GM12878 (cell line): Measurements from ENCODE around the gene ZFAND2B. TPM values are rescaled to one million over a fixed set of nuclear protein-coding genes. Genes with fewer than 3 reads are reported as not detected.

Source experiments
- ATAC-seq: fragments of 200-7000 bp; cut with Tn5 transposase; 3 replicates; pipeline ENCODE4 v1.9.1; 2020; ENCODE audit warnings: mild to moderate bottlenecking, moderate library complexity
- BruUV-seq: library from RNA; stranded (reverse); fragments of 400-500 nt; replicated peaks from 2 replicates; lab custom pipeline; 2021; lab: Mats Ljungman, UMichigan
- CTCF ChIA-PET: fragments of 300-600 bp; sonication (Branson Sonifier 250); formaldehyde crosslinking; extraction: SDS; loops from one replicate; lab custom pipeline; 2021; ENCODE audit warnings: inconsistent platforms; lab: Yijun Ruan, JAX
- POLR2A ChIA-PET: fragments of 350-600 bp; formaldehyde crosslinking; extraction: SDS; loops from one replicate; lab custom pipeline; 2021; ENCODE audit warnings: inconsistent platforms; lab: Charles Lee
- RAD21 ChIA-PET: fragments of 300-600 bp; sonication (Branson Sonifier 250); formaldehyde crosslinking; loops from one replicate; lab custom pipeline; 2023; ENCODE audit warnings: antibody characterized with exemption; ENCODE audit not compliant: unreplicated experiment; lab: Charles Lee
- SMC1A ChIA-PET: fragments of 300-600 bp; sonication (Branson Sonifier 250); formaldehyde crosslinking; loops from one replicate; lab custom pipeline; 2023; ENCODE audit not compliant: unreplicated experiment, uncharacterized antibody; lab: Charles Lee
- DNase-seq: peaks from one replicate; pipeline ENCODE4 v3.0.0-alpha.2; 2011; ENCODE audit warnings: low read depth, low spot score
- FAIRE-seq: peaks from 3 replicates; lab custom pipeline; 2011; peaks lifted over from hg19 to GRCh38; lab: Jason Lieb, UNC
- H2AFZ ChIP-seq: 2 replicates; pipeline ENCODE4 v1.6.0; 2011; ENCODE audit warnings: low read depth, low read length, control low read depth; ENCODE audit not compliant: control insufficient read depth
- H3K27ac ChIP-seq: 2 replicates; pipeline ENCODE4 v1.5.1; 2011; ENCODE audit warnings: control low read depth; ENCODE audit not compliant: control insufficient read depth, insufficient read depth
- H3K27me3 ChIP-seq, 2 experiments: replicated peaks in 1 of 2; 2 replicates each; pipeline versions ENCODE4 v1.6.0 to v1.6.1; 2011; ENCODE audit warnings: low read length in 1 of 2; ENCODE audit not compliant: control insufficient read depth in 2 of 2, insufficient read depth in 2 of 2
- H3K36me3 ChIP-seq, 2 experiments: 2 replicates each; pipeline ENCODE4 v1.5.1; 2011; ENCODE audit warnings: low read length in 1 of 2; ENCODE audit not compliant: control insufficient read depth in 2 of 2, insufficient read depth in 2 of 2
- H3K4me1 ChIP-seq: 2 replicates; pipeline ENCODE4 v1.6.1; 2011; ENCODE audit warnings: mild to moderate bottlenecking, low read length, moderate library complexity, mixed read lengths; ENCODE audit not compliant: control insufficient read depth, insufficient read depth
- H3K4me2 ChIP-seq: 2 replicates; pipeline ENCODE4 v1.6.0; 2011; ENCODE audit warnings: control low read depth; ENCODE audit not compliant: control insufficient read depth, insufficient read depth
- H3K4me3 ChIP-seq: fragments of 200-600 bp; sonication (generic); 2 replicates; pipeline ENCODE4 v1.5.1; 2016
- H3K79me2 ChIP-seq: 2 replicates; pipeline ENCODE4 v1.6.0; 2011; ENCODE audit warnings: low read length; ENCODE audit not compliant: control insufficient read depth, insufficient read depth
- H3K9ac ChIP-seq: 2 replicates; pipeline ENCODE4 v1.8.0; 2011; ENCODE audit warnings: low read length, control low read depth, mixed read lengths; ENCODE audit not compliant: control insufficient read depth, insufficient read depth
- H3K9me3 ChIP-seq: replicated peaks from 3 replicates; pipeline ENCODE4 v1.5.1; 2011; ENCODE audit warnings: mild to moderate bottlenecking, low read length; ENCODE audit not compliant: control insufficient read depth, insufficient read depth
- H4K20me1 ChIP-seq: 2 replicates; pipeline ENCODE4 v1.6.0; 2011; ENCODE audit not compliant: control insufficient read depth, insufficient read depth
- DPF2 ChIP-seq: fragments of 450-650 bp; IDR thresholded peaks from 2 replicates; pipeline ENCODE4 v1.6.1; 2017; ENCODE audit warnings: mild to moderate bottlenecking
- ESRRA ChIP-seq: IDR thresholded peaks from 2 replicates; pipeline ENCODE4 v1.6.1; 2012; ENCODE audit warnings: mild to moderate bottlenecking, low read length, improper control_type of control experiment
- MTA2 ChIP-seq: fragments of 450-650 bp; IDR thresholded peaks from 2 replicates; pipeline ENCODE4 v1.6.1; 2016; ENCODE audit warnings: low read depth, mild to moderate bottlenecking, moderate library complexity
- PAX8 ChIP-seq: fragments of 450-650 bp; IDR thresholded peaks from 2 replicates; pipeline ENCODE4 v1.6.1; 2017; ENCODE audit warnings: mild to moderate bottlenecking, moderate library complexity
- POLR2AphosphoS5 ChIP-seq: IDR thresholded peaks from 2 replicates; pipeline ENCODE4 v1.6.1; 2011; ENCODE audit warnings: mild to moderate bottlenecking, low read length, inconsistent platforms
- SIN3A ChIP-seq: IDR thresholded peaks from 2 replicates; pipeline ENCODE4 v1.6.1; 2012; ENCODE audit warnings: low read depth, low read length, improper control_type of control experiment
- SUPT20H ChIP-seq: IDR thresholded peaks from 2 replicates; pipeline ENCODE4 v1.6.1; 2011; ENCODE audit warnings: low read depth, mild to moderate bottlenecking, low read length, moderate library complexity, borderline replicate concordance; ENCODE audit not compliant: control insufficient read depth
- WRNIP1 ChIP-seq: IDR thresholded peaks from 2 replicates; pipeline ENCODE4 v1.6.1; 2011; ENCODE audit warnings: low read depth, low read length, improper control_type of control experiment, borderline replicate concordance
- YBX1 ChIP-seq: fragments of 450-650 bp; IDR thresholded peaks from 2 replicates; pipeline ENCODE4 v1.6.1; 2016; ENCODE audit warnings: antibody characterized with exemption
- ZNF217 ChIP-seq: fragments of 450-650 bp; IDR thresholded peaks from 2 replicates; pipeline ENCODE4 v1.6.1; 2017; ENCODE audit warnings: antibody characterized with exemption, mild to moderate bottlenecking
- ZNF274 ChIP-seq: IDR thresholded peaks from one replicate; pipeline ENCODE4 v1.8.0; 2011; ENCODE audit not compliant: insufficient read length, insufficient read depth
- WGBS: methylation state at CpG from one replicate; pipeline ENCODE4 v1.1.6; 2016; ENCODE audit warnings: low lambda C conversion rate; ENCODE audit not compliant: insufficient replicate concordance, insufficient coverage; ENCODE audit errors: missing lambda C conversion rate; 5-methylcytosine and 5-hydroxymethylcytosine counted together
- in situ Hi-C: fragments of 300-500 bp; cut with MboI; formaldehyde crosslinking; loops from 9 replicates; pipeline ENCODE4 v1.14.3; 2018; ENCODE audit warnings: mixed read lengths
- intact Hi-C: fragments of 100-400 bp; cut with micrococcal nuclease; formaldehyde crosslinking; loops from one replicate; pipeline ENCODE4 v1.14.2; 2022; ENCODE audit not compliant: unreplicated experiment
- polyA plus RNA-seq, 11 experiments: library from polyadenylated mRNA; depleted of rRNA in 4 of 11; unstranded in 6 of 11; stranded (reverse) in 5 of 11; fragments of >200 nt; fragmentation: Nextera tagmentation in 4 of 11; fragmentation: Illumina TruSeq in 1 of 11; extraction: Ambion mirVana in 4 of 11; extraction: Trizol in 1 of 11; gene quantifications; 1 replicate in 1 of 11; 2 replicates in 10 of 11; pipeline versions ENCODE4 v1.2.1 to v1.2.3, GENCODE V29; 2011 to 2016; ENCODE audit warnings: inconsistent platforms in 2 of 11, missing spikeins in 2 of 11, low read depth in 1 of 11
- total RNA-seq, 4 experiments: library from RNA; depleted of rRNA in 3 of 4; stranded (reverse); fragments of >200 nt in 3 of 4; fragmentation: Illumina TruSeq in 1 of 4; extraction: Trizol in 1 of 4; gene quantifications; 2 replicates each; pipeline versions ENCODE4 v1.2.1 to v1.2.3, GENCODE V29; 2013 to 2021
- TF ChIP-seq, protein P1 (sequence below): IDR thresholded peaks from 2 replicates; pipeline ENCODE4 v1.6.1; 2012; ENCODE audit warnings: low read depth, low read length, improper control_type of control experiment
- TF ChIP-seq, protein P2 (sequence below): fragments of 450-650 bp; IDR thresholded peaks from 2 replicates; pipeline ENCODE4 v1.6.1; 2017; ENCODE audit warnings: low read depth, mild to moderate bottlenecking, moderate library complexity
- TF ChIP-seq, protein P3 (sequence below): IDR thresholded peaks from 2 replicates; pipeline ENCODE4 v1.6.1; 2011; ENCODE audit warnings: borderline replicate concordance, low read depth, mild to moderate bottlenecking, moderate library complexity, mixed read lengths, low read length; ENCODE audit not compliant: insufficient read depth; ENCODE audit errors: extremely low read length
- TF ChIP-seq, protein P4 (sequence below): fragments of 450-650 bp; formaldehyde crosslinking; IDR thresholded peaks from 2 replicates; pipeline ENCODE4 v1.4.0; 2022; ENCODE audit warnings: mild to moderate bottlenecking, moderate library complexity

Gene ZFAND2B
- total and polyA plus RNA-seq, 10 of the 15 experiments (the other 5 are each of a cell fraction or from before 2014, with no cell fraction given) = 5.4 to 28.1 (median 22.4) TPM

DNA sequence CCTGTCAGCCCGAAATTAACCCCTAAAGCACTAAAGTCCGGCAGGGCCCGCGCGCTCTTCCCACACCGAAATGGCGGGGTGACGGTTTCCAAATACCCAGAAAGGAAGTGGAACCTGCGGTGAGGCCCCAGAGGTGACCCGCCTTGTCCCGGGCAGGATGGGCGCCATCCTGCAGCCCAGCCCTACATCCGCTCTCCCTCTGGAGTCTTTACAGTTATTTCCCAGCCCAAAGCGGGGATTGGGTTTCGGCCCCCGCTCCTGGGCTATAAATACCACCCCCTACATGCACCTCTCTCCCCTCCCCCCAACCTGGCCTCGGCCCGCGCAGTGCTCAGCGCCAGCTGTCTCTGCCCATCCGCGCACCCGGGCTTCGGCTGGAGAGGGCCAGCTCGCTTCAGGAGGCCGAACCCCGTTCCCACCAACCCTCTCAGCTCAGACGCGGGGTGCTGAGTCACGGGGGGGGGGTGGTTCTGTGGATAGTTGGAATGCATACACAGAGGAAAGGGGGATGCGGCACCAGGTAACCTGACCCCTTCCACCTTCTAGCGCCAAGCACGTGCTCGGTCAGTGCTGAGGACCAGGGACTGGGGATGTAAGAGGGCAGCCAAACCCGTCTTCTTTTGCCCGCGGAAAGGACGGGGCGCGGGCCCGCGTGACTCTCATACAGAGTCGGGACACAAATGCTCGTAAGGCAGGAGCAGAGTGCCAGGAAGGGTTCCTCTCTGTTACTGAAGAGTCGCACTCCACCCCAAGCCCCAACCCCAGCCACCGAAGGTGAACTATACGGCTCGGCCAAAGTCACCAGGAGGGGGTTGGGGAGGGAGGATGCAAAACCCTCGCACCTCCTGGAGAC is 46.5 kb downstream of the ZFAND2B start, which contains the start of gene TUBA4B:
TSS of gene TUBA4B (plus strand) at position 344 of the 853 bp plus-strand sequence. CDS start at position 509, 165 bp downstream.
- peaks cover 10 to 11% of the 10 kb centered on the region in 2 experiments for H3K36me3 ChIP-seq
- no peaks in the 10 kb centered on the region for H3K27me3 ChIP-seq
- intact Hi-C loops = loop anchor here (1.0 to 2.0 kb wide), 4 partner anchors 24 to 76 kb away; partner anchors contain the start of genes ANKZF1, ATG9A, CNPPD1 and DNAJB2
- in situ Hi-C loops = no loop called here
- 0 out of 2 replicates have a peak, but pooled peaks cover 4% of the 10 kb centered on the region for H4K20me1 ChIP-seq
- WGBS = 1% methylated on average over 49 of the region's 49 CpGs
- H3K4me2 ChIP-seq = peak within 1 kb of the TSS; percentile 92
- peak; percentile 34 for ATAC-seq
- H3K27ac ChIP-seq = peak within 1 kb of the TSS; percentile 77
- ChIA-PET SMC1A (interaction anchor here (0.6 to 8.6 kb wide), 10 partner anchors 11 to 399 kb away, joined by 3 to 98 read pairs (median 7); partner anchors contain the start of genes ANKZF1, ATG9A, CNPPD1 and DNAJB2), RAD21 (interaction anchor here (1.0 to 5.1 kb wide), 8 partner anchors 8 to 82 kb away, joined by 3 to 53 read pairs (median 5); partner anchors contain the start of genes ANKZF1, ATG9A, DNAJB2 and GLB1L), CTCF (interaction anchor here (0.9 to 6.1 kb wide), 8 partner anchors 8 to 83 kb away, joined by 3 to 65 read pairs (median 5); partner anchors contain the start of genes ANKZF1, ATG9A, DNAJB2 and GLB1L), POLR2A (interaction anchor here (0.5 to 9.0 kb wide), 29 partner anchors 8 to 1883 kb away, joined by 3 to 160 read pairs (median 4); partner anchors contain the start of genes ABCB6, ANKZF1, ATG9A and CNPPD1)
- peaks cover 44% of the 10 kb centered on the region for H3K79me2 ChIP-seq
- H3K9ac ChIP-seq = peak within 1 kb of the TSS; percentile 86
- H2AFZ ChIP-seq = peak within 1 kb of the TSS; percentile 92
- H3K9me3 ChIP-seq = no peaks in the 10 kb centered on the region
- peak within 1 kb of the TSS; percentile 86 for H3K4me3 ChIP-seq
- TSS peak; percentile 63 for BruUV-seq
- FAIRE-seq = peak; percentile 23
- peaks cover 27% of the 10 kb centered on the region for H3K4me1 ChIP-seq
- no peak for DNase-seq
- TF ChIP-seq MTA2 (0 out of 2 replicates have a peak, but pooled peaks have one; percentile 35), PAX8 (no peak), YBX1 (no peak), ZNF274 (no peak), SIN3A (no peak), DPF2 (peak; percentile 55; the same call in 1 of the 2 replicates), WRNIP1 (no peak), SUPT20H (no peak), ZNF217 (no peak), ESRRA (no peak), POLR2AphosphoS5 (no peak)
- TF ChIP-seq, protein P1, sequence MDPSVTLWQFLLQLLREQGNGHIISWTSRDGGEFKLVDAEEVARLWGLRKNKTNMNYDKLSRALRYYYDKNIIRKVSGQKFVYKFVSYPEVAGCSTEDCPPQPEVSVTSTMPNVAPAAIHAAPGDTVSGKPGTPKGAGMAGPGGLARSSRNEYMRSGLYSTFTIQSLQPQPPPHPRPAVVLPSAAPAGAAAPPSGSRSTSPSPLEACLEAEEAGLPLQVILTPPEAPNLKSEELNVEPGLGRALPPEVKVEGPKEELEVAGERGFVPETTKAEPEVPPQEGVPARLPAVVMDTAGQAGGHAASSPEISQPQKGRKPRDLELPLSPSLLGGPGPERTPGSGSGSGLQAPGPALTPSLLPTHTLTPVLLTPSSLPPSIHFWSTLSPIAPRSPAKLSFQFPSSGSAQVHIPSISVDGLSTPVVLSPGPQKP = no peak
- TF ChIP-seq, protein P2, sequence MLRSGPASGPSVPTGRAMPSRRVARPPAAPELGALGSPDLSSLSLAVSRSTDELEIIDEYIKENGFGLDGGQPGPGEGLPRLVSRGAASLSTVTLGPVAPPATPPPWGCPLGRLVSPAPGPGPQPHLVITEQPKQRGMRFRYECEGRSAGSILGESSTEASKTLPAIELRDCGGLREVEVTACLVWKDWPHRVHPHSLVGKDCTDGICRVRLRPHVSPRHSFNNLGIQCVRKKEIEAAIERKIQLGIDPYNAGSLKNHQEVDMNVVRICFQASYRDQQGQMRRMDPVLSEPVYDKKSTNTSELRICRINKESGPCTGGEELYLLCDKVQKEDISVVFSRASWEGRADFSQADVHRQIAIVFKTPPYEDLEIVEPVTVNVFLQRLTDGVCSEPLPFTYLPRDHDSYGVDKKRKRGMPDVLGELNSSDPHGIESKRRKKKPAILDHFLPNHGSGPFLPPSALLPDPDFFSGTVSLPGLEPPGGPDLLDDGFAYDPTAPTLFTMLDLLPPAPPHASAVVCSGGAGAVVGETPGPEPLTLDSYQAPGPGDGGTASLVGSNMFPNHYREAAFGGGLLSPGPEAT = peak; percentile 71
- TF ChIP-seq, protein P3, sequence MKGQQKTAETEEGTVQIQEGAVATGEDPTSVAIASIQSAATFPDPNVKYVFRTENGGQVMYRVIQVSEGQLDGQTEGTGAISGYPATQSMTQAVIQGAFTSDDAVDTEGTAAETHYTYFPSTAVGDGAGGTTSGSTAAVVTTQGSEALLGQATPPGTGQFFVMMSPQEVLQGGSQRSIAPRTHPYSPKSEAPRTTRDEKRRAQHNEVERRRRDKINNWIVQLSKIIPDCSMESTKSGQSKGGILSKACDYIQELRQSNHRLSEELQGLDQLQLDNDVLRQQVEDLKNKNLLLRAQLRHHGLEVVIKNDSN = no peak
- TF ChIP-seq, protein P4, sequence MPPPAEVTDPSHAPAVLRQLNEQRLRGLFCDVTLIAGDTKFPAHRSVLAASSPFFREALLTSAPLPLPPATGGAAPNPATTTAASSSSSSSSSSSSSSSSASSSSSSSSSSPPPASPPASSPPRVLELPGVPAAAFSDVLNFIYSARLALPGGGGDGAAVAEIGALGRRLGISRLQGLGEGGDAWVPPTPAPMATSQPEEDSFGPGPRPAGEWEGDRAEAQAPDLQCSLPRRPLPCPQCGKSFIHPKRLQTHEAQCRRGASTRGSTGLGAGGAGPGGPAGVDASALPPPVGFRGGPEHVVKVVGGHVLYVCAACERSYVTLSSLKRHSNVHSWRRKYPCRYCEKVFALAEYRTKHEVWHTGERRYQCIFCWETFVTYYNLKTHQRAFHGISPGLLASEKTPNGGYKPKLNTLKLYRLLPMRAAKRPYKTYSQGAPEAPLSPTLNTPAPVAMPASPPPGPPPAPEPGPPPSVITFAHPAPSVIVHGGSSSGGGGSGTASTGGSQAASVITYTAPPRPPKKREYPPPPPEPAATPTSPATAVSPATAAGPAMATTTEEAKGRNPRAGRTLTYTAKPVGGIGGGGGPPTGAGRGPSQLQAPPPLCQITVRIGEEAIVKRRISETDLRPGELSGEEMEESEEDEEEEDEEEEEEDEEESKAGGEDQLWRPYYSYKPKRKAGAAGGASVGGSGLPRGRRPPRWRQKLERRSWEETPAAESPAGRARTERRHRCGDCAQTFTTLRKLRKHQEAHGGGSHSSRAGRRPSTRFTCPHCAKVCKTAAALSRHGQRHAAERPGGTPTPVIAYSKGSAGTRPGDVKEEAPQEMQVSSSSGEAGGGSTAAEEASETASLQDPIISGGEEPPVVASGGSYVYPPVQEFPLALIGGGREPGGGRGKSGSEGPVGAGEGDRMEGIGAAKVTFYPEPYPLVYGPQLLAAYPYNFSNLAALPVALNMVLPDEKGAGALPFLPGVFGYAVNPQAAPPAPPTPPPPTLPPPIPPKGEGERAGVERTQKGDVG = no peak
